H54 (cell line): ENCODE measurements around the gene UHMK1.
"Not testable (repeated sequence)": the region's sequence is repeated elsewhere in the genome, so short reads cannot be mapped to it uniquely, and the experiment has no call there.

Source experiments
- DNase-seq: peaks from one replicate; pipeline ENCODE4 v3.0.0; 2011; ENCODE audit warnings: low spot score, mixed read lengths; ENCODE audit not compliant: insufficient read length
- FAIRE-seq: peaks from 3 replicates; lab custom pipeline; 2011; peaks lifted over from hg19 to GRCh38; lab: Jason Lieb, UNC
- POLR2A ChIP-seq: IDR thresholded peaks from 2 replicates; pipeline ENCODE4 v1.6.1; 2011; ENCODE audit warnings: low read depth, mild to moderate bottlenecking, low read length

Gene UHMK1

DNA sequence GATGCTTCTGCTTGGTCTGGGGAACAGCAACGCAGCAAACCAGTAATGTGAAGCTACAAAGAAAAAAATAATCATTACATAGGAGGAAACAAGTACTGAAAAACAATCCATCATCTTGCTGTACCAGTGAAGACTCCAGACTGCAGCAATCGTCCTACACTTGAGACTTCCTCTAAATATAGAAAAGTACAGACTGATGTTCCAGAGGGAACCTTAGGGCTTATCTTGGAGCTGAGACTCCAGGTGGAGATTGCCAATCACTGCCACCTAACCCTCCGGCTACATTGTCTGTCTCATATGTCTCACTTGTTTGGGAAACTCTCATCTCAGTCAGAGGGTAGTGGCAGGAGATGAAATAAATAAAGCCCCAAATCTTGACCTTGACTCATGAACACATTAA lies 9.4 kb upstream of the UHMK1 start:
- TF ChIP-seq POLR2A: no peak
- no peak for FAIRE-seq

DNA sequence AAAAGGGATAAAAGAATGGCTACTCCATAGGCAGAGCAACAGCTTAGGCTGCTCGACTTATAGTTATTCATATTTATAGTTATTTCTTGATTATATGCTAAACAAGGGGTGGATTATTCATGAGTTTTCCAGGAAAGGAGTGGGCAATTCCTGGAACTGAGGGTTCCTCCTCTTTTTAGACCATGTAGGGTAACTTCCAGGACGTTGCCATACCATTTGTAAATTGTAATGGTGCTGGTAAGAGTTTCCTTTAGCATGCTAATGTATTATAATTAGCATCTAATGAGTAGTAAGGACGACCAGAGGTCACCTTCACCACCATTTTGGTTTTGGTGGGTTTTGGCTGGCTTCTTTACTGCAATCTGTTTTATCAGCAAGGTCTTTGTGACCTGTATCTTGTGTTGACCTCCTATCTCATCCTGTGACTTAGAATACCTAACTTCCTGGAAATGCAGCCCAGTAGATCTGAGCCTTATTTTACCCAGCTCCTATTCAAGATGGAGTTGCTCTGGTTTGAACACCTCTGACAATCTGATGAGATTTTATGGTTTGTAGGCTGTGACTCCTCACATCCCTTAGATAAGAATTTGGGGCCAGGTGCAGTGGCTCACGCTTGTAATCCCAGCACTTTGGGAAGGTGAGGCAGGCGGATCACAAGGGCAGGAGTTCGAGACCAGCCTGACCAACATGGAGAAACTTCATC lies 1.9 kb upstream of the UHMK1 start:
- not testable (repeated sequence) for FAIRE-seq

More for the DNA sequence above, 9.4 kb upstream of the UHMK1 start:
- DNase-seq: no peak

DNA sequence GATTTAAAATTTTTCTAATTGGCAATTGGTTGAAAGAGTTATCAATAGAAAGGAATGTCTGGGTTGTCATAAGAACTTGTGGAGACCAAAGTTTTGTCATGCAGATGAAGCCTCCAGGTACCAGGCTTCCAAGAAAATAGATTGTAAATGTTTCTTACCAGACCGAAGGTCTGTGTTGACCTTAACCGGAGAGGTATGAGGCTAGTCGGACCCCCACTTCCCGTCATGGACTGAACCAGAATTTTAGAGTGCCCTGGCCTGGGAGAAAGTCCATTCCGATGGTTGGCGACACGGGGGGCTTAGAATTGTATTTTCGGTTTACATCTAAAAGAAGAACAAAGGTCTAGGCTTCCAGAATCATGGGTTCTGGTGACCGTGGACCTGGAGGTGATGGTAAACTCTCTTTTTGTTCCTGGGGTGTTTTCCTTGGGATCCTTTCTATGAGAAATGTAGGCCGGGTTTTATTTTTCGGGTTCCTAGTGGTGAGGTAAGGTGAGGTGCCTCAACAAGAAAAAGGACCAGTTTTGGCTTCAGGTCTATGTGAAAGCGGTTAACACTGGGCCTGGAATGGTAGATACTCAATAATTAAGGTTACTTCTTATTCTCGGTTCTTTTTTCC lies 405 bp upstream of the UHMK1 start:
- FAIRE-seq (no peak), DNase-seq (no peak)
- no peak for TF ChIP-seq POLR2A

More for the DNA sequence above, 1.9 kb upstream of the UHMK1 start:
- not testable (repeated sequence) for DNase-seq

DNA sequence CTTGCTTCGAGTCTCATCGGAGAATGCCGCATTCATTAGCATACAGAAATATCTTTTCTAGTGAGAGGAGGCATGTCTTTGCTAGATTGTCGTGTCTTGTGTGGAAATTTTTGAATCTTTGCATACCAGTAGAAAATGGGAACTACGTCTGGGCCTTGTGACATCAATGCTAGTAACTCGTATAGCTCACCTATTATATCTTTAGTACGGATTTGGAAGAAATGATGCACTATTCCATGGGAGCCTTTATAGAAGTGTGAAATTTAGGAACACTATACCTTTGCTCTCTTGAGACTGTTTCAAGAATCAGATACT lies 835 bp downstream of the UHMK1 start:
- no peak for FAIRE-seq

DNA sequence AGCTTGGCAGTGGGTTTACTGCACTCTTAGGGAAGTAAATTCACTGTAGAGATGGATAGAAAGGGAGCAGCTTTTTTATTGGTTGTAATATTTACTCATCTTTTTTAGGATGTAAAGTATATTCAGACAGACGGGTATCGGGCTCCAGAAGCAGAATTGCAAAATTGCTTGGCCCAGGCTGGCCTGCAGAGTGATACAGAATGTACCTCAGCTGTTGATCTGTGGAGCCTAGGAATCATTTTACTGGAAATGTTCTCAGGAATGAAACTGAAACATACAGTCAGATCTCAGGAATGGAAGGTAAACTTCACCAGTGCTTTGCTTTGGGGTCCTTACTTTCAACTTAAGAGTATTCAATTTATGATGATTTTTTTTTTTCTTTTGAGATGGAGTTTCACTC lies 3.2 kb downstream of the UHMK1 start:
- DNase-seq: no peak
- no peak for TF ChIP-seq POLR2A
- FAIRE-seq: no peak

More for the DNA sequence above, 835 bp downstream of the UHMK1 start:
- no peak for DNase-seq
- TF ChIP-seq POLR2A: no peak

DNA sequence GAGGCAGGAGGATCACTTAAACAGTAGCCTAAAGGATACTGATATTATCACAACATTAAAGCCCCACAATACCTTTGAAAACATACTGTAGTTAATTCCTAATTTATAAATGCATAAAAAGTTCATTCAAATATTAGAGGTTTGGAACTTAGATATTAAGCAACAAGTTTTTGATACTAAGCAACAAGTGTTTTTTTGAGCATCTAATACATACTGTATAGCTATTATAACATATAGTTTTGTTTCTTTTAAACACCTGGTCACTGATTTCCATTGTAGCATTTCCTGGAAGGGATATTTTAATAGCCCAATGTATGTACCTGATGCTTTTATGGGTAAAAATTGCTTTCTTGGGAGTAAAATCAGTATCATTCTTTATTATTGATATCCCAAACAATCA lies 4.5 kb downstream of the UHMK1 start:
- DNase-seq (no peak), FAIRE-seq (no peak)
- no peak for TF ChIP-seq POLR2A

DNA sequence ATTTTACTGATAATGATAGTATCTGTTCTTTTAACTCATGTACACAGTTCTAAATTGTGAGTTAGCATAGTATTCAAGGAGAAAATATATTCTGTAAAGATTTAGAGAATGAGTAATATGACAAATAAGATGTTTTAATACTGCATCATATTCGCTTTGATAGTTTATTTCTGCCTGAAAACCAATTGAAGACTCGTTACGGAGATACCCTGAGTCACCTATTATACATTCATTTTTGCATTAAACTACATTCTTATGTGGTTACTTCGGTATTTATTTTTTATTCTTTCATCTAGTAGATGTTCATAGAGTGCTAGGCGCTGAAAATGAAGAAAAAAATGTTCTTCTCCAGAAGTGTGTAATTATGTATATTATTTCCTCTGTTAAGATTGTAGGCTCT lies 5.3 kb downstream of the UHMK1 start:
- no peak for TF ChIP-seq POLR2A
- FAIRE-seq: peak; percentile 11
- DNase-seq: no peak

DNA sequence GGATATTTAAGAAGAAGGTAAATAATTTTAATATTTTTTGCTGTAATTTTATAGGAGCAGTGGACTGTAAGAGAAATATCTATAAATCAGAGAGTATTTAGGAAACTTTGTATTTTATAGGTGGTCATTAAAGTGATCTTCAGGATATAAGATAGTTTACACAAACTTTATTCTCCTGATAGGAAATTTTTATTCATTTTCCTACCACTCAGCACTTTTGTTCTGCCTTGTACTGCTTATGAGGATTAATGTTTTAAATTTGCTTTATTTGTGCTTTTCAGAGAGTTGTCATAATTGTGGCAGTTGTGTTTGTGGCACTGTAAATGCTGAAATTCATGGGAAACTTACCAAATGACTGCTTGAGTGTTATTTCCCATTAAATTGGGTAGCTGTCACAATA lies 29.7 kb downstream of the UHMK1 start:
- DNase-seq (no peak), FAIRE-seq (no peak)
- no peak for TF ChIP-seq POLR2A

DNA sequence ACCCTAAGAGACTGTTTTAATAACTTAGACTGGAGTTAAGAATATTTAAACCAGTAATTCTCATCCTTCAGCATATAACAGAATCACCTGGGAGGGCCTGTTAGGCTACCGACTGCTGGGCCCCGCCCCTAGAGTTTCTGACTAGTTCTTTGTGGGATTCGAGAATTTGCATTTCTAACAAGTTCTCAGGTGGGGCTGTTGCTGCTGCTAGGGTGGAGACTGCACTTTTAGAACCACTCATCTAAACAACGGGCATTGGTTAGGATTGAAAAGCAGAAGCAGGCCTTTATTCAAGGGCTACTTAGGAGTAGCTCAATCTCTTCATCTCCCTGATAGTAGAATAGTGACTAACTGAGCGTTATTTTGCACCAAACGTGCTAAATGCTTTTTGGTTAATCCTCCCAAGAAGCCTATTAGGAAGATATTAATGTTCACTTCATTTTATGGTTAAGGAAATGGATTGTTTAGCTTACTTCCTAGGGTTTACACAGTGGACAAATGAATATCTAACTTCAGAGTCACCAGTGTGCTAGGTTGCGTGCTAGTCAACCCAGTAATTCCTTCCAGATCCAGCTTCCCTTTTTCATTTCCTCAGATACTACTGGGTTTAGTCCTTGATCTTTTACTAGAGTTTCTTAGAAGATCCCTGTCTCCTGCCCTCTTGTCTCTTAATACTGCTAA lies 32.8 kb downstream of the UHMK1 start:
- no peak for FAIRE-seq
- no peak for TF ChIP-seq POLR2A
- no peak for DNase-seq

DNA sequence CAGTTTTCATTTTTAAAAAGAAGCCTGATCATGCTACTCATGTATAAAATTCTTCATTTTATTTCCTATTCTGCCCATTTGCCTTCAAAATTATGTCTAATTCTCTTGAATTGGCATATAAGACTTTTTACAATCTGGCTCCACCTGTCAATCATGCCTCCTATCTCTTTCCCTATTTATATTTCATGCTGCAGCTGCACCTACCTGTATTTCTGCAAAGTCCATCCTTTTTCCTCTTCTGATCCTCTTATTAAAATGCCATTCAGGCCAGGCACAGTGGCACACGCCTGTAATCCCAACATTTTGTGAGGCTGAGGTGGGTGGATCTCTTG lies 33.3 kb downstream of the UHMK1 start:
- DNase-seq (no peak), FAIRE-seq (no peak)
- no peak for TF ChIP-seq POLR2A

DNA sequence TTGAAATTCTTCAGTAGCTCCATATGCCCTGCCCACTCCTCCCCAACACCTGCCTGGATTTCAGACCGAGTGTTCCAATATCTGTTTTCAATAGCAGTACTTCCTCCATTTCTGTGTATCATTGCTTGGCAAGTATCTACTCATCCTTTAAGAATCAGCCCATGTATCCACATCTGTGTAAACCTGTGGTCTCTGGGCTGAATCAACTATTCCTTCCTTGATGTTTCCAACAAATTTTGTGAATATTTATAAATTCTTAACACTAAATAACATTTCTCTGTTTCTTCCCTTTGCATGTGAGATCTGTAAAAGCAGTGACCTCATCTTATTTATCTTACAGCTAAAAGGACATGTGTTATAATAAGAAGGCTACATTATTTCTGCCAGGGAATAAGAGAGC lies 37.9 kb downstream of the UHMK1 start:
- no peak for FAIRE-seq
- no peak for DNase-seq
- TF ChIP-seq POLR2A: no peak

DNA sequence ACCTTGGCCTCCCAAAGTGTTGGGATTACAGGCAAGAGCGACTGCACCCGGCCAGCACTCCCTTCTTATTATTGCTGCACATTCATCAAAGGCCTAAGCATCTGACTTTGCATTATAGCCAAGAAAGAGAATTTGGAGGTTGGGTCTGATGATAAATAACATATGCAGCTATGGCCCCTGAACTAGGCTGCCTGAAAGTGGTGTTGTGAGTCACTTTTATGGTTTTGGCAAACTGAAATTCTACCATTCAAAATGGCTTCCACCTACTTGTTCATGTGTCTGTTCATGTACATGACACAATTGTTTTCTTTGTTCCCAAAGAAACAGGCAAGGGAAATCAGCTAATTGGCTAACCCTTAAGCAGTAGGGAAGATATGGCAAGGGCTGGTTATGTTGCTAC lies 38.9 kb downstream of the UHMK1 start:
- DNase-seq: peak; percentile 40
- TF ChIP-seq POLR2A: no peak
- FAIRE-seq: peak; percentile 6

DNA sequence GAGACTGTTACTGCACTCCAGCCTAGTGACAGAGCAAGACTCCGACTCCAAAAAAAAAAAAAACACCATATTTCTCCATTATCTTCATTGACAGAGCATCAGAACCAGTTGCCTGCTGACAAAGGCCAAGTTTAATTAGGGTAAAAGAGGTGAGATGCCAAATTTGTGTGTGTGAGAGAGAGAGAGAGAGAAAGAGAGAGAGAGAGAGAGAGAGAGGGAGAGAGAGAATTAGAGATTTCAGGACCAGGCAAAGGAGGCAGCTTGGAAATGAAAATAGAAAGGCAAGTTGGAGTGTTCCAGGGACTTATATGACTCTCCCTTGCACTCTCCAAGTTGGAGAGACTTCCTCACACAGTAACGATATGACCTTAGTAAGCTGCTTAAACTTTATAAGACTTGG lies 39.6 kb downstream of the UHMK1 start:
- no peak for TF ChIP-seq POLR2A
- FAIRE-seq: no peak
- no peak for DNase-seq

DNA sequence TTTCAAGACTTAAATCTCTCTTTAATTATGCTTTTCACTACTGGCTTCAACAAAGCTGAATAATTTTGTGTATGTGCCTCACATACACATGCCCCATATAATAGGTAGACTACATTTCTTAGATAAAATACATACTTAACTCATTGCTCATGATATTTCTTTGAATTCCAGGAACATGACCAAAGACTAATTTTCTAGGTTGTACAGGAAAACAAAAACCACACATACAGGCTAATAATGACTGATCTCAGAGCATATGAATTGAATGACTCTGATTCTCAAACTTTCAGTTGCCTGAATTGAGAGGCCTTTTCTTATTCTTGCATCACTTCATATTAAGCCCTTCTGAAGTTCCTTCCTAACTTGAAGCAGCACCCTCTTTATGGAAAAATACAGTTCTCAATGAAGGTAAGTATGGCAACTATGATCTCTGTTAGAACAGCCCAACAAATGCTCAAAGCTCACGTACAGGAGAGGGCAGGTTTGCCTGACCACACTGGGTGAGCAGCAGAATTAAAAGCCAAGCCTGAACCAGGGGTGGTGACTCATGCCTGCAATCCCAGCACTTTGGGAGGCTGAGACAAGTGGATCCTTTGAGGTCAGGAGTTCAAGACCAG lies 41.3 kb downstream of the UHMK1 start:
- peak; percentile 26 for DNase-seq
- TF ChIP-seq POLR2A: no peak
- FAIRE-seq: peak; percentile 73
